HG03175 (cell line): ENCODE data around the gene SMTNL2.

Experiments used
- ATAC-seq: cut with Tn5 transposase; IDR thresholded peaks from one replicate; pipeline ENCODE4 v1.9.1; 2021; ENCODE audit warnings: mild to moderate bottlenecking, moderate library complexity; ENCODE audit not compliant: unreplicated experiment

Gene SMTNL2

GRCh38 chr17:4584101-4584916, at the start of gene SMTNL2:
TSS of gene SMTNL2 (plus strand) at chr17:4584529. CDS start at chr17:4584606, 77 bp downstream.
- ATAC-seq = no peak

- ATAC-seq = no peak
Observed at GRCh38 chr17:4534928-4535666, 49.2 kb upstream of the SMTNL2 start.

GRCh38 chr17:4535667-4536258, 48.6 kb upstream of the SMTNL2 start:
- no peak for ATAC-seq

- ATAC-seq = no peak
Observed at GRCh38 chr17:4536259-4536741, 48.0 kb upstream of the SMTNL2 start.

GRCh38 chr17:4536742-4537411, 47.5 kb upstream of the SMTNL2 start:
- no peak for ATAC-seq

- no peak for ATAC-seq
Observed at GRCh38 chr17:4537451-4538235, 46.7 kb upstream of the SMTNL2 start.

GRCh38 chr17:4538236-4539002, 45.9 kb upstream of the SMTNL2 start:
- no peak for ATAC-seq

GRCh38 chr17:4539025-4539424, 45.3 kb upstream of the SMTNL2 start:
- ATAC-seq = no peak

GRCh38 chr17:4539576-4540223, 44.6 kb upstream of the SMTNL2 start:
- no peak for ATAC-seq

GRCh38 chr17:4540224-4540651, 44.1 kb upstream of the SMTNL2 start:
- no peak for ATAC-seq

GRCh38 chr17:4540687-4541327, 43.5 kb upstream of the SMTNL2 start:
- no peak for ATAC-seq

- no peak for ATAC-seq
Observed at GRCh38 chr17:4541328-4542002, 42.9 kb upstream of the SMTNL2 start.

GRCh38 chr17:4542003-4542725, 42.2 kb upstream of the SMTNL2 start:
- no peak for ATAC-seq

- no peak for ATAC-seq
Observed at GRCh38 chr17:4542726-4543191, 41.6 kb upstream of the SMTNL2 start.

- ATAC-seq = no peak
Observed at GRCh38 chr17:4543557-4544026, 40.7 kb upstream of the SMTNL2 start.

GRCh38 chr17:4544135-4544950, 40.0 kb upstream of the SMTNL2 start:
- ATAC-seq = no peak
